CD4-positive, alpha-beta T cell treated with Interleukin-2 at 100 ng/mL for 4 hours (primary cell): ENCODE measurements around the gene TLCD3B.
"Not testable (repeated sequence)": the region's sequence is repeated elsewhere in the genome, so short reads cannot be mapped to it uniquely, and the experiment has no call there.

ENCODE experiments used
- DNase-seq: peaks from one replicate; pipeline ENCODE4 v3.0.0-alpha.2; 2020; ENCODE audit warnings: low spot score

TLCD3B gene

DNA sequence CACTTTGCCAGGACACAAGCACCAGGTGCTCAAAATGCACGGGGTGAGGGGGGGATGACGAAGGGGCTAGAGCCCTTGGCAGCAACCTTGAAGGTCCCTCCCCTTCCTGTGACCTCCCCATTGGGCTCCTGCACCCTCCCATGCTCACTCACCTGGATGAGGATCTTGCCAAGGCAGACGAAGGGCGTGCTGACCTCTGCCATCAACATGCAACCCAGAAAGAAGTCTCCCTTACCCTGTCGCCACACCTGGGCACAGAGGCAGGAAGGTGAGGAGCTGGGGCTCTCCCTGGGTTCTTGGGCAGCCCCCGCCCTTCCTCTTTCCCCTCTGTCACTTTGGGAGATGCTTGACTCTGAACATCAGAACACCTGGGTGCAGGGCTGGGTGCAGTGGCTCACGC, 5.5 kb downstream of the TLCD3B start:
- DNase-seq, result no peak

DNA sequence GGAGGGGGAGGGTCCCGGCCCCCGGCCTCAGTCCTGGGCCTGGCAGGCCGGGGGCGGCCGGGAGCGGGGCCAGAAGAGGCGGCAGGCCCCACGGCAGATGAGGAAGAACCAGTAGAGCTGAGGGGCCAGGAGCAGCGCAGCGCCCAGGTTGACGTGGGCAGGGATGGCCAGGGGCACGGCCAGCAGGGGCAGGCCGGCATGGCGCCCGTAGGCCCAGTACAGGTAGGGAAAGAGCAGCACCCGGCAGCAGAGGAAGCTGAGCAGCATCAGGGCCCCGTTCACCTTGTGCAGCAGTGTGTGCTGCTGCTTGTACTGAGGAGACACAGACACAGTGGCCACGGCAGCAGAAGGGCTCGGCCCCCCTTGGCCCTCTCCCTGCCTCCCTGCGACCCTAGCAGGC, 5.9 kb downstream of the TLCD3B start:
- DNase-seq, result no peak

DNA sequence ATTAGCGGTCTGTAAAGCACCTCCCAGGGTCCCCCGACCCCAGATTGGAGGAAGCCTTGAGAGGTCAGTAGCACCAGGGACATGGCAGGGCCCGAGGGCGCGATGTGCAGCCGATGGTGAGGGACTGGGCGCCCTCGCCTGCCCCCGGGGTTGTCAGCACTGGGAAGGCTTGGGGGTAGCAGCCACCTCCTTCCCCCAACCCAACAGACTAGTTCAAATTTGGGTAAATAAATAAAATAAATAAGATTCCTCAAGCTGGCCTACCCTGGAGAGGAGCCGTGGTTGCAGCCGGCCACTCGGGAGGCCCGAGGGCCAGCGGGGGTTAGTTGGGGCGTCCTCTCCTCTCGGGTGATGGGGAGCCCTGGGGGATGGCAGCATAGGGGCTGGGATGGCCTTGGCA, 6.6 kb downstream of the TLCD3B start:
- DNase-seq, result no peak

DNA sequence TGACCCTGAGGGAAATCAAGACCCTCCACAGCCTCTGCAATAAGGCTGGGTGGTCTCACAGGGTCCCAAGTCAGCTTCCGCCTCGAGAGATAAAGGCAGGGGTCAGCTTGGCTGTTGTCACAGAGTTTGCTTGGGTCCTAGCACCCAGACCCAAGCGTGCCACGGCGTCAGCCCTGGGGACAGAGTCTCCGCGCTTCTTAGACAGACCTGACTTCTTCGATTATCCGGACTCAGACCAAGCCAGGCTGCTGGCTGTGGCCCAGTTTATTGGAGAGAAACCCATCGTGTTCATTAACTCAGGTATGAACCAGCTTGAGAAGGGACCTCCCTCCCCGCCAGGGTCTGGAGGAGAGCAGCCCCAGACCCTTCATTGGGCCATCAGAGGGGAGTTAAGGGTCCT, 7.5 kb downstream of the TLCD3B start:
- DNase-seq, result no peak

DNA sequence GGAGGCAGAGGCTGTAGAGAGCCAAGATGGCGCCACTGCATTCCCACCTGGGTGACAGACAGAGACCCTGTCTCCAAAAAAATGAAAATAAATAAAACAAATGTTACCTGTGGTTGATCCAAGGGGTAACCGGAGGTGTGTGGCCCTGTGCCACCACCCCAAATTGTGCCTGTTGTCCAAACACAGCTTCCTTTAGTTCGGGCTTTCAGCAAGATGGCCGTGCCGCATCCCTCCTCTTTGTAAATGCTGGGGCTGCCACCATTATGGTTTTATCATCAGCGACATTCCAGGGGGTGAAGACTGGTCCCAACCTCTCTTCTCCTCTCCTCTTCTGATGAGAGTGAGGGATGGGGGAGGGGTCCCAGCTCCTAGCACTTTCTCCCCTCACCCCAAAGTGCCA, 8.2 kb downstream of the TLCD3B start, which contains the start of gene C16orf92:
Gene C16orf92 (plus strand): TSS at position 312 of the 400 bp plus-strand sequence. CDS start 143 bp downstream, outside the sequence.
- no peak for DNase-seq

GRCh38 chr16:30018731-30019158, 12.3 kb downstream of the TLCD3B start:
- DNase-seq, result no peak

GRCh38 chr16:30017937-30018336, 13.1 kb downstream of the TLCD3B start:
- DNase-seq, result not testable (repeated sequence)

DNA sequence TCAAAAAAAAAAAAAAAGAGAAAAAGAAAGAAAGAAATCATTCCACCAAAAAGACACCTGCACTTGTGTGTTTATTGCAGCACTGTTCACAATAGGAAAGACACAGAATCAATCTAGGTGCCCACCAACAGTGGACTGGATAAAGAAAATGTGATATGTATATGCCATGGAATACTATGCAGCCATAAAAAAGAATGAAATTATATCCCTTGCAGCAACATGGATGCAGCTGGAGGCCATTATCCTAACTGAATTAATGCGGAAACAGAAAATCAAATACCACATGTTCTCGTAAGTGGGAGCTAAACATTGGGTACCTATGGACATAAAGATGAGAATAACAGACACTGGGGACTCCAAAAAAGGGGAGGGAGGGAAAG, 13.8 kb downstream of the TLCD3B start:
- DNase-seq, result no peak

DNA sequence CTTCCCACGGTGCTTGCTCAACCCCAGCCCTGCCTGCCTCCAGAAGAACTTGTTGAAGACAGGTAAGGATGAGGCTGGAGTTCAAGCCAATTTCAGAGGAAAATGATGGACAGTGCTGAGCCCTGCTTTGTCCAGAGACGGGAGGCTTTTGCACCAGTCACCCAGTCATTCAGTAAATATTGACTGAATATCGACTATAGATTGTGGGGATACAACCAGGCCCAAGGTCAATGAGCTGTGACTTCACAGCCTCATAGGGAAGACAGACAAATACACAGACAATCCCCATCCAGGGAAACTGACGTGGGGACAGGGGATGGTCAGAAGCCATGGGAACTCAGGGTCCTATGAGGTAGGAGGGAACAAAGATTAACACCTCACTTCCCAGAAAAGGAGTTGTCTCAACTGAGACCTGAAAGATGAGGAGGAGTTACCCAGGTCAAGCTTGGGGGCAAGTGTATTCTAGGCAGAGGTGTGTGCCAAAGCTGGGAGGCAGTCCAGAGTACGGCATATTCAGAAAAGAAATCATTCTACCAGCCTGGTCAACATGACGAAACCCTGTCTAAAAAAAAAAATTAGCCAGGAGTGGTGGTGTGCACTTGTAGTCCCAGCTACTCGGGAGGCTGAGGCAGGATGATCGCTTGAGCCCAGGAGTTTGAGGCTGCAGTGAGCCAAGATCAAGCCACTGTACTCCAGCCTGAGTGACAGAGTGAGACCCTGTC, 14.4 kb downstream of the TLCD3B start:
- no peak for DNase-seq

DNA sequence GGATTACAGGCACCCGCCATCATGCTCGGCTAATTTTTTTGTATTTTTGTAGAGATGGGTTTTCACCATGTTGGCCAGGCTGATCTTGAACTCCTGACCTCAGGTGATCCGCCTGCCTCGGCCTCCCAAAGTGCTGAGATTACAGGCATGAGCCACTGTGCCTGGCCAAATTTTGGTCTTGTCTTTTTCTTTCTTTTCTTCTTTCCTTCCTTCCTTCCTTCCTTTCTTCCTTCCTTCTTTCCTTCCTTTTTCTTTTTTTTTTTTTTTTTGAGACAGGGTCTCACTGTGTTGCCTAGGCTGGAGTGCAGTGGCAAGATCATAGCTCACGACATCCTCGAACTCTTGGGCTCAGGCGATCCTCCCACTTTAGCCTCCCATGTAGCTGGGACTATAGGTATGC, 15.6 kb downstream of the TLCD3B start:
- DNase-seq, result not testable (repeated sequence)

GRCh38 chr16:30012598-30012997, 18.5 kb downstream of the TLCD3B start:
- not testable (repeated sequence) for DNase-seq

DNA sequence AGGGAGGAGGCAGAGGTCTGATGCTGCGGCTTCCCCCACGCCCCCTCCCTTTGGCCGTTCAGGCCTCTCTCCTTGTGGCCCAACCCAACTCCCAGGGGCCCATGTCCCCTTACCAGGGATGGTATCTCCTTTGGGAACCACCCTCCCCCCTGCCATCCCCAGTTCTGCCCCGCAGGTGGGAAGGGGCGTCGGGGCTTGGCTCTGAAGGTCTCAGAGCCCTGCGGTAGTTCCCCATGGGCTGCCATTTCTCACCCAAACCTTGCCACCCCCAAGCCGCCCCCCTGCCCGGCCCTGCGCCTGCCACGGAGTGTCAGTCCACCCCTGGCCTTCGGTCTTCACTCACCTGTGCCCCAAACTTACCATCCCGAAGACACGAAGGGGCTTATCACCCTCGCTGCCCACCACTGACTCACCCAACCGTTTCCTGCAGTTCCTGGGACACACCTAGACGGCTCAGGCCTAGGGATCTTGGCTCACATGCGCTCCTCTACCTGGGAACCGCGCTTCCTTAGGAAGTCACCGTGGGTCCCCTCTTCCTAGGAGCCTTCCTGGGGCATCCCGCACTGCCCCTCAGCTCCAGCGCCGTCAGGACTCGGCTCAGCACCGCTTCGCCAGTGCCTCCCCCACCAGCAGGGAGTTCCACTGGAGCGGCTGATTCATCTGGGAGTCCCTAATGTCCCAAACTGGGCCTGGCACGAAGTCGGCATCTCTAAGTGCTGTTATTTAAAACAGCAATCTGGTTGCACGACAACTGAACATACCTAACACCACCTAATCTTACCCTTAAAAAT, 19.2 kb downstream of the TLCD3B start:
- no peak for DNase-seq

GRCh38 chr16:30010844-30011713, 20.0 kb downstream of the TLCD3B start, which contains the start of gene DOC2A:
Gene DOC2A (minus strand): TSS chr16:30011027. CDS start chr16:30010222, 805 bp downstream.
- peak; percentile 7 for DNase-seq

DNA sequence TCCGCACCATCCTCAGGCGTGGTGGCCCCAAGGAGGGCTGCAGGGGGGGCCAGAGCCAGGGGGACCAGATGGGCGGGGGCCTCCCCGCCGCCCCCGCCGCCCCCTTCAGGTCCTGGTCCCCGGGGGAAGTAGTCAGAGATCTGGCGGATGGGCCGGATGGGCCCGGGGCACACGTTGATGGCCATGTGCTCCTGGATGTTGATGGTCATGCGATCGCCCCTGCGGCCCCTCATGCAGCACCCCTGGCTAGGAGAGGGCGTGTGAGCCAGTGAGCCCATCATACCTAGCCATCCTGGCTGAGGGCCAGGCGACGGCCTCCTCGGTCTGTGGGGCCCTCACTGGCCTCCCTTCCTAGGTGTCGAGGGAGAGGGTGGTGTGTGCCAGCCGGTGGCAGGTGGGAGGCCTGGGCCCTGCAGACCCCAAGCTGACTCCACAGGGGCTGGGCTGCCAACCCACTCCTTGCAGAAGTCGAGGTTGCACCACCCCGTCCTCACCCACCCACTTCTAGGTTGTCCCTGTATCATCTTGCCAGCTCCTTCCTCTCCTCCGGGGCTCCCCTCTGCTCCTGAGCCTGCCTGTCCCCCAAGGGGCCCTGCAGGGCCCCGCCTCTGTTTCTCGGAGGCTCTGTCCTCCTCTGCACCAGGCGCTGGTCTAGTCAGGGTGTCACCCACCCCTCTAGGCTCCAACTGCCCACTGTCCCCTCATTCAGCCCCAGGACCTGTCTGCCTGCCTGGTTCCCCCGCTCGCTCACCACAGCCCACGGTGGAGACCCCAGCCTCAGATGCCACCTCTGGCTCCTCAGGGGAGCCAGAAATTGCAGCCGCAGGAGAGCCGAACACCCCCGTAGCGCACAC, 20.9 kb downstream of the TLCD3B start:
- no peak for DNase-seq

DNA sequence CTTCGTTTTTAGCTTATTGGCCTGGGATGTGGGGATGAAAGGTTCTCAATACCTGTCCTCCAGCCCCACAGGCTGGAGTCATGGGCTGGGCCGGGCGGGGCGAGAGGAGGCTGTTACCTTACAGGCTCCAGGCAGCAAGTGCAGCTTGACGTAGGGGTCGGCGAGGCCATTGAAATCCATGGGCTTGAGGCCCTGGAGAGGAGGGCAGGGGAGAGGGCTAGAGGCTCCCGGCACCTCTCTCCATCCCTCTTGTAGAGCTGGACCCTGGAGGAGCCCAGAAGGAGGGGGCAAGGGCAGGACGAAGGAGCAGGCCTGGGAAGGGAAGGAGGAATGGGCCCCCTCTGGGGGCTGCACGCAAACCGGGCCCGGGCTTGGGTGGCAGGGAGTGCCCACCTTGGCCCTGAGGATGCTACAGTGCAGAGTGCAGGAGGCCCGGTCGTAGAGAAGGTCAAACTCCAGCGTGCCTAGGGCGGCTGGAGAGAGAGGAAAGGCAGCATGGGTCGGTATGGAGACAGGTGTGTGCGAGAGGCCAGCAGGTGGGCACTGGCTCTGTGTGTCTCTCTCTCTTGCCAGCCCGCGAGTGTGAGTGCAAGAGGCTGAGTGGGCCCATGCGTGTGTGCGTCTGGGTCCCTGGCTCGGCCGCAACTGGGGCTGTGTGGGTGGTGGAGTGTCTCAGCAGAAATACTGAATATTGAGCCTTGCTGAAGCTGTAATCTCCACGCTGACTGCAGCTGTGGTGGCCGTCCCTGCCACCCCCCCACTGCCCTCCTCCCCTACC, 21.8 kb downstream of the TLCD3B start:
- no peak for DNase-seq

DNA sequence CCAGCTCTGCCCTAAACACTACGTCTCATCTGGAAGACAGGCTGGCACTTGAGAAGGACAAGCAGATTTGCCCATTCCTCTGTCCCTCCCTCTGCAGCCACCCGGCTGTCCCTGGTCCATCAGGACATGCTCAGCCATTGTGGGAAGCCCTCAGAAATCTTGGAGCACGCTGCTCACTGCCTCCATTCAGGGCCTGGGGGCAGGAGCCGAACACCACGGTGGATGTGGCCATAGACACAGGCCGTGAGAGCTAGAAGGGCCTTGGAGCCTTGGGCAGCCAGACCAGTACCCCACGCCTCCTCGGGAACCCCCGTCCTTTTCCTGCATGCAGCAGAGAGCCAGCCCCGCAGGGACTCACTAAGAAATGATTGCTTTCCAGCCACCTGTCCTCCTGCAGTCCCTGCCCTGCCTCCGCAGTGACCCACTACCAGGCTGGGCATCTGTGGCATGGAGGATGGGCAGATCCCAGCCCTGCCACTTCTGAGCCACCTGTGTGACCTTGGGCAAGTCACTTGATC, 23.6 kb downstream of the TLCD3B start:
- DNase-seq, result no peak

DNA sequence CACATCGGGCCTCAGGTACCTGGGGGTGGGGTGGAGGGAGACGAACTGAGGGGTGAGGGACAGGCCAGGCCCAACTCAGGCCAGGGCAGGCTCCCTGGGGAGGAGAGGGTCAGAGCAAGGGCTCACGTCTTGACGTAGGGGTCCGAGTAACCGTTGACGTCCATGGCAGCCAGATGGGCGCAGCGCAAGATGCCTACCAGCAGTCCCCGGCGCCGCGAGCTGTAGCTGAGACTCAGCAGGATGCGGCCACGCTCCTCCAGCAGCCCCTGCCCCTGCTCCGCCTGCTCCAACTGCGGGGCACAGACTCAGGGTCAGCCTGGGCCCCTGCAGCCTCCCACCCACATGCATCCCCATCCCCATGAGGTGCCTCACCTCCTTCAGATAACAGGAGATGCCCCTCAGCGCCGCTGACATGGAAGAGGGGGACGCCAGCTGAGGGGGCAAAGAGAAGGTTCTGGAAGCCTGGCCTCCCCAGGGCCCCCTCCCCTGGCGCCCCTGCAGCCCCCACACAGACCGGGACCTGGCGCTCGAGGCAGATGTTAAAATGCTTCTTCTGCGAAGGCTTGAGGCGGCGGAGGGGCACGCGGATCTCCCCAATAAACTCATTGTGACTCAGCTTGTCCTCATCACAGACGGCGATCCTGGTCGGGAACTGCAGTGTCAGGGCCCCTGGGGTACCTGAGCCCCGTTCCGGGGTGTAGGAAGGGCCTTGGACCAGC, 24.3 kb downstream of the TLCD3B start:
- no peak for DNase-seq

- no peak for DNase-seq
These were observed 25.0 kb downstream of the TLCD3B start for GRCh38 chr16:30006095-30006473.

DNA sequence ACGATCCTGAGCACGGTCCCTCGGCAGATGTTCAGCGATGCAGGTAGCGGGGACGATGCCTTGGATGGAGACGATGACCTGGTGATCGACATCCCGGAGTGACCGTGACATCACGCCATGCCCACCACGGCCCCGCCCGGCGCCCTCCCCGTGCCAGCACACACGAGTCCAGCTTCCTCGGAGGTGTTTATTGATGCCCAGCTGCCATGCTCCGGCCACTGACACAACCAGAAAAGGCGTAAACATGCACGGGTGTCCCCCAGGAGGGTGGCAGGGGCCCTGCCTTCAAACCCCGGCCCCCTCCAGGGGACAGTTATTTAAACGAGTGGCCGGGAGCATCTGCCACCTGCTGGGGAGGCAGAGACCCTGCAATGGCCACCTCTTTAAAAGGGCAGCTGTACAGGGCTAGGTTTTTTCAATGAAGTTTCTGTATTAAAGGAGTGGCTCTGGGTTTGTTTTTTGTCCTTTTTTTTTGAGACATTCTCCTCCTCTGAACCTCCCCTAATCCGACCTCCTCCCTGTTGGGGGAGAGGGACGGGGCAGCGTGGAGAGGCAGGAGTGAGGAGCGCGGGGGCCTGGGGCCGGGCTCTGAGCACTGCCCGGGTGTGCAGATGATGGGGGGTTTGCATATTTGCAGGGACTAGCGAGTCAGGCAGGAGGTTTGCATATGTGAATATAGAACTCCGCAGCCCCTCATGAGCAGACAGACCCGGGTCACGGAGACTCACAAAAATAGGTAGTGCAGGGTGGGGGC, 25.6 kb downstream of the TLCD3B start:
- peak; percentile 45 for DNase-seq
